Fibroblast of mammary gland (primary cell): ENCODE measurements around the gene TIGD1.

ENCODE experiments used
- DNase-seq: peaks from one replicate; pipeline ENCODE4 v3.0.0-alpha.2; 2010; ENCODE audit warnings: low read depth
- H3K4me3 ChIP-seq: 2 replicates; pipeline ENCODE4 v1.5.1; 2011; ENCODE audit warnings: low read depth, mild to moderate bottlenecking, low read length, moderate library complexity; ENCODE audit not compliant: control insufficient read depth
- TF ChIP-seq, protein P1 (sequence below): conservative IDR thresholded peaks from 2 replicates; pipeline ENCODE4 v1.5.1; 2011; ENCODE audit warnings: low read depth, low read length, inconsistent platforms; ENCODE audit not compliant: control insufficient read depth, insufficient read depth

The TIGD1 gene

GRCh38 chr2:232562515-232563151, 12.3 kb upstream of the TIGD1 start:
- no peak overlapping the region for H3K4me3 ChIP-seq
- no peak for DNase-seq
- TF ChIP-seq, protein P1, sequence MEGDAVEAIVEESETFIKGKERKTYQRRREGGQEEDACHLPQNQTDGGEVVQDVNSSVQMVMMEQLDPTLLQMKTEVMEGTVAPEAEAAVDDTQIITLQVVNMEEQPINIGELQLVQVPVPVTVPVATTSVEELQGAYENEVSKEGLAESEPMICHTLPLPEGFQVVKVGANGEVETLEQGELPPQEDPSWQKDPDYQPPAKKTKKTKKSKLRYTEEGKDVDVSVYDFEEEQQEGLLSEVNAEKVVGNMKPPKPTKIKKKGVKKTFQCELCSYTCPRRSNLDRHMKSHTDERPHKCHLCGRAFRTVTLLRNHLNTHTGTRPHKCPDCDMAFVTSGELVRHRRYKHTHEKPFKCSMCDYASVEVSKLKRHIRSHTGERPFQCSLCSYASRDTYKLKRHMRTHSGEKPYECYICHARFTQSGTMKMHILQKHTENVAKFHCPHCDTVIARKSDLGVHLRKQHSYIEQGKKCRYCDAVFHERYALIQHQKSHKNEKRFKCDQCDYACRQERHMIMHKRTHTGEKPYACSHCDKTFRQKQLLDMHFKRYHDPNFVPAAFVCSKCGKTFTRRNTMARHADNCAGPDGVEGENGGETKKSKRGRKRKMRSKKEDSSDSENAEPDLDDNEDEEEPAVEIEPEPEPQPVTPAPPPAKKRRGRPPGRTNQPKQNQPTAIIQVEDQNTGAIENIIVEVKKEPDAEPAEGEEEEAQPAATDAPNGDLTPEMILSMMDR, result no peak

DNA sequence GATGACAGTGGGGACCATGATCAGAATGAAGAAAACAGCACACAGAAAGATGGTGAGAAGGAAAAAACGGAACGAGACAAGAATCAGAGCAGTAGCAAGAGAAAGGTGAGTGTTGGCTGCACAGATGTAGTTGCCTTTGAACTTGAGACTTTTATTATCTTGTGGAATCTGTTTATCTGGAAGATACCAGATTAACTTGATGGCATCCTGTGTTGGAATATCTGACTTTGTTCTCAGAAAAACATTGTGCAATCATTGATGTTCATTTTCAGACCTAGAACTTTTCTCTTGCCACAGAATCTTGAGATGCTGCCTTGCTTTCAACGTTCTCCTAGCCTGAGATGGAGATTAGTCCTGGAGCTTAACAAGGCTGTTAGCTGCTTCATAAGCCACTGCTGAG, 6.1 kb upstream of the TIGD1 start:
- TF ChIP-seq, protein P1, result no peak
- DNase-seq, result no peak
- no peak overlapping the region for H3K4me3 ChIP-seq

- DNase-seq, result no peak
- TF ChIP-seq, protein P1, result no peak
- H3K4me3 ChIP-seq, result peak overlapping the region; percentile 91
Observed at GRCh38 chr2:232551776-232552175, 1.4 kb upstream of the TIGD1 start.

DNA sequence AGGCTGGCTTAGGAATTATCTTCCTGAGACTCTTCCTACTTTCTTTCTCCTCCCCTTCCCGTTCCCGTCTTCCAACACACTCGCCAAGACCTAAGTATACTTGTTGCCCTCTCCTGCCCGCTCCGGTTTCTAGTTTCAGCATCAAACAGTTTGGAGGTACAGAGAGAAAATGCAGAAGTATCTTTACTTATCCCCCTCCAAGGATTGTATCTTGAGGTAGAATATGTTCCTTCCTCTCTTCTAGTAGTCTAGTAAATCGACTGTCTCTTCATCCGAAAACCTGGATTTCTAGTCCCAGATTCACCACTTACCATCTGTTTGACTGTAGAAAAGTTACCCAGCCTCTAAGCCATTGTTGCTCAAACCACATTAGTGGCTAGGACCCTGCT, 887 bp upstream of the TIGD1 start:
- H3K4me3 ChIP-seq, result peak overlapping the region; percentile 91
- DNase-seq, result no peak
- TF ChIP-seq, protein P1, result no peak

DNA sequence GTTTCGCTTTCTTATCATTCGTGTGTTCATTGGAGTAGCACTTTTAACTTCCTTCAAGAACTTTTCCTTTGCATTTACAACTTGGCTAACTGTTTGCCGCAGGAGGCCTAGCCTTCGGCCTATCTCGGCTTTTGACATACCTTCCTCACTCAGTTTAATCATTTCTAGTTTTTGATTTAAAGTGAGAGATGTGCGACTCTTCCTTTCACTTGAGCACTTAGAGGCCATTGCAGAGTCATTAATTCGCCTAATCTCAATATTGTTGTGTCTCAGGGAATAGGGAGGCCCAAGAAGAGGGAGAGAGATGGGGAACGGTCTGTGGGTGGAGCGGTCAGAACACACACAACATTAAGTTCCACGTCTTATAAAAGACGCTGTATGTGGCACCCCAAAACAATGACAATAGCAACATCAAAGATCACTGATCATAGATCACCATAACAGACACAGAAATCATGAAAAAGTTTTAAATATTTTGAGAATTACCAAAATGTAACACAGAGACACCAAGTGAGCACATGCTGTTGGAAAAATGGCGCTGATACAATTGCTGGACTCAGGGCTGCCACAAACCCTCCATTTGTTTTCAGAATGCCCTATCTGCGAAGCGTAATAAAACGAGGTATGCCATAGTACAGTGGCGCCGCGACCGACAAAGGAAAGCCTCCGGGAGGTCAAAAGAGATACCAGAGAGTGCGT, 553 bp downstream of the TIGD1 start:
- TF ChIP-seq, protein P1, result no peak
- H3K4me3 ChIP-seq, result peak overlapping the region; percentile 91
- peak; percentile 27 for DNase-seq

GRCh38 chr2:232547991-232548390, 2.4 kb downstream of the TIGD1 start:
- TF ChIP-seq, protein P1, result no peak
- no peak for DNase-seq
- no peak overlapping the region for H3K4me3 ChIP-seq
